Skeletal muscle tissue (tissue), 4 donors: ENCODE results near the gene FBXO7. TPM values are rescaled to one million over a fixed set of nuclear protein-coding genes. Genes with fewer than 3 reads are reported as not detected.

Experiments used
- H3K27ac ChIP-seq: one replicate; pipeline ENCODE4 v1.7.0; 2013; ENCODE audit warnings: mild to moderate bottlenecking, low read depth, low read length, inconsistent platforms
- H3K27me3 ChIP-seq, 3 donors: one replicate each; pipeline ENCODE4 v1.7.0; 2013; ENCODE audit warnings: low read length in 3 of 3; ENCODE audit not compliant: control insufficient read depth in 3 of 3, insufficient read depth in 3 of 3
- H3K36me3 ChIP-seq, 3 donors: one replicate each; pipeline ENCODE4 v1.7.0; 2013; ENCODE audit warnings: low read length in 3 of 3; ENCODE audit not compliant: control insufficient read depth in 3 of 3, insufficient read depth in 3 of 3
- H3K4me1 ChIP-seq, 3 donors: one replicate each; pipeline ENCODE4 v1.7.0; 2013; ENCODE audit warnings: low read length in 3 of 3, mild to moderate bottlenecking in 3 of 3; ENCODE audit not compliant: control insufficient read depth in 3 of 3, insufficient read depth in 3 of 3
- H3K4me3 ChIP-seq, 3 donors: one replicate each; pipeline ENCODE4 v1.7.0; 2013; ENCODE audit warnings: low read length in 3 of 3
- H3K9ac ChIP-seq, 3 donors: one replicate each; pipeline ENCODE4 v1.7.0; 2013; ENCODE audit warnings: low read length in 3 of 3, mild to moderate bottlenecking in 3 of 3, moderate library complexity in 2 of 3, low read depth in 1 of 3
- H3K9me3 ChIP-seq, 3 donors: one replicate each; pipeline ENCODE4 v1.7.0; 2013; ENCODE audit warnings: low read length in 3 of 3; ENCODE audit not compliant: control insufficient read depth in 3 of 3
- total RNA-seq: library from RNA; depleted of rRNA; stranded (reverse); fragments of >200 nt; gene quantifications from one replicate; pipeline ENCODE4 v1.2.3, GENCODE V29; 2014
- donor health status: Osteomylitis.

FBXO7 gene
- total RNA-seq, 1 donor from 2014 or later, result 60.5 TPM

DNA sequence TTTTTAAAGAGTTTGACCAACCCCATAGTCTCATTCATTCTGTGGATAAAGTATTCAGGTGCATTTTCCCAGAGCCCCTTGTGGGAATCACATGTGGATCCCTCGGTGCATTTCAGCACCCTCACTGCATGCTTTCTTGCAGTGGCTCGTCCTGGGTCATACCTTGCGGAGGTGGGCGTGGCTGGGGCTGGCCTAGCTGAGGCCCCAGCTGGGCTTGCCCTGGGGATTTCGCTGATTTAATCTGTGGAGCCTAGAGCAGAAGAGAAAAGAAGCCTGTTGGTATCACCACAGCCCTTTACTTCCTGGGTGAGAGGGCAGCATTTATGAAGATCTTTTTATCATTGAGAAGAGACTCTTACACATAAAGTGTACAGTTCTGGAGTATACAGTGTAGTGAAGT, 53.1 kb downstream of the FBXO7 start:
- Histone ChIP-seq H3K9ac (no peak overlapping the region), H3K4me3 (no peak overlapping the region), H3K9me3 (no peaks in the 10 kb centered on the region), H3K36me3 (no peaks in the 10 kb centered on the region), H3K27ac (no peak overlapping the region), H3K27me3 (peaks cover 0 to 15% (median 4%) of the 10 kb centered on the region in 3 donors), H3K4me1 (peaks cover 22 to 27% (median 26%) of the 10 kb centered on the region in 3 donors)

DNA sequence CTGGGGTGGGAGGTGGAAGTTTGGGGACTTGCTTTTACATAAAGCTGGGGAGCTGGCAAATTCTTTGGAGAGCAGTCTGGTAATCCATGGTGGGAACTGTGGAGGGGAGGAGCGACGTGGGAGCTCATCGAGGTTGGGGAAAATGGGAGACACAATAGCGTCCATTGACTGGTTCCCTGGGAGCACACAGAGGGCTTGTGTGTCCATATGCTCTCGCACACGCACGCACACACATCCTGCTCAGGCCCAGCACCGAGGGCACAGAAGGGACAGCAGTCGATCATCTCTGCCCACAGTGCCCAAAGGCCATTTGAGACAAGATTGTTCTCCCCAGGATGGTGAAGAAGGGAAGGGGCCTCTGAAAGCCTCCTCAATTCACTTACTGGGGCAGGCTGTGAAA, 53.7 kb downstream of the FBXO7 start:
- Histone ChIP-seq H3K36me3 (no peaks in the 10 kb centered on the region), H3K27ac (no peak overlapping the region), H3K4me1 (peaks cover 26 to 32% (median 32%) of the 10 kb centered on the region in 3 donors), H3K9ac (peak overlapping the region in 1 of 3 donors; percentile 7), H3K4me3 (no peak overlapping the region), H3K27me3 (peaks cover 0 to 19% (median 4%) of the 10 kb centered on the region in 3 donors), H3K9me3 (no peaks in the 10 kb centered on the region)

DNA sequence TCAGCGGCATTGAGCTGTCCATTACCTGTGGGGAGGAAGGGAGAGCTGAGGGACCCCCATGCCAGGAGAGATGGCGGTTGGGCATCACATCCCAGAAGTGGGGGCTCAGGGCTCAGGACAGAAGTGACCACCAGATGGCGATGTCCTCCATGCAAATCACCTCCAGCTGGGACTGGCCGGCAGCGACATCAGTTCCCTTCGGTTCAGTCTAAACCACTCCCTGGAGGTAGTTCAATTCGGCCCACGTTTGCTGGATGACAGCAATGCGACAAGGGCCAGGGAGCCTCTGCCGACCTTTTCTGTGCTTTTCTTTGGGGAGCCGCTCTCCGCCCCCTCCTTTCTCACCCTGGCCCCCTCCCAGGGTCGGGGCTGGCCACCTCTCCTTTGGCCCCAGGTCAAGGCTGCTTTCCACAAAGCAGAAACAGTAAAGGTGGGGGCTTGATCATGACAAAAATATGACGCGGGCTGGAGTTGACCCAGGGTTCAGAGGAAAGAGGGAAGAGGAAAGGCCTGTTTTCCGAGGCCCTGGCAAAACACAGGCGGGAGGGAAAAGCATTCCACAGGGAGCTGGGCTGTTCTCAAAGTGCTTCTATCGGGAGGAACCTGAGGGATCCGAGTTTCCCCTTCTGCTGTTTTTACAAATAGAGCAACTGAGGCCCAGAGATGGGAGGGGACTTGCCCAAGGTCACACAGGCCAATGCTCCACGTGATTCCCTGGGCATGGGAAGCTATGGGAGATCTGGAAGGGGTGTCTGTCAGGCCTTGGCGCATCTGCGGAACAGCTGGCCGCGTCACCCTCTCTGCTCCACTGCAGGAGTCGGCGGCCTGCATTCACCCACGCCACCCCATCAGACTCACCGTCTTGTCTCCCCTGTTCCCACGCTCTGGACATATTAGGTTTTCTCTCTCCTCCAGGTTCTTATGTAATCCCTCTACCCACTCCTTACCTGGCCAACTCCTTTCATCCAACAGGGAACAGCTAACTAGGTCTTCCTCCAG, 54.7 kb downstream of the FBXO7 start:
- H3K36me3 ChIP-seq, result no peaks in the 10 kb centered on the region
- H3K27ac ChIP-seq, result peak overlapping the region; percentile 41
- peaks cover 0 to 27% (median 4%) of the 10 kb centered on the region in 3 donors for H3K27me3 ChIP-seq
- H3K9ac ChIP-seq, result peak overlapping the region in 2 of 3 donors; percentile 7 to 45
- peaks cover 35 to 40% (median 37%) of the 10 kb centered on the region in 3 donors for H3K4me1 ChIP-seq
- H3K9me3 ChIP-seq, result no peaks in the 10 kb centered on the region
- peak overlapping the region in 1 of 3 donors; percentile 41 for H3K4me3 ChIP-seq

- H3K27ac ChIP-seq, result peak overlapping the region; percentile 82
- H3K27me3 ChIP-seq, result peaks cover 0 to 41% (median 8%) of the 10 kb centered on the region in 3 donors
- no peaks in the 10 kb centered on the region for H3K9me3 ChIP-seq
- no peaks in the 10 kb centered on the region for H3K36me3 ChIP-seq
- peaks cover 35 to 42% (median 41%) of the 10 kb centered on the region in 3 donors for H3K4me1 ChIP-seq
- H3K4me3 ChIP-seq, result no peak overlapping the region
- H3K9ac ChIP-seq, result peak overlapping the region in 1 of 3 donors; percentile 33
Measured at GRCh38 chr22:32531228-32531627, 56.6 kb downstream of the FBXO7 start.

GRCh38 chr22:32531931-32532819, 57.6 kb downstream of the FBXO7 start:
- Histone ChIP-seq H3K36me3 (no peaks in the 10 kb centered on the region), H3K4me3 (peak overlapping the region in 1 of 3 donors; percentile 35), H3K9me3 (no peaks in the 10 kb centered on the region), H3K9ac (peak overlapping the region in 1 of 3 donors; percentile 62), H3K4me1 (peaks cover 35 to 42% (median 41%) of the 10 kb centered on the region in 3 donors), H3K27me3 (peaks cover 0 to 41% (median 8%) of the 10 kb centered on the region in 3 donors), H3K27ac (peak overlapping the region; percentile 82)

GRCh38 chr22:32532820-32533128, 58.2 kb downstream of the FBXO7 start:
- peaks cover 0 to 41% (median 8%) of the 10 kb centered on the region in 3 donors for H3K27me3 ChIP-seq
- H3K36me3 ChIP-seq, result no peaks in the 10 kb centered on the region
- peaks cover 35 to 42% (median 41%) of the 10 kb centered on the region in 3 donors for H3K4me1 ChIP-seq
- H3K9me3 ChIP-seq, result no peaks in the 10 kb centered on the region
- peak overlapping the region in 1 of 3 donors; percentile 8 for H3K9ac ChIP-seq
- peak overlapping the region; percentile 82 for H3K27ac ChIP-seq
- no peak overlapping the region for H3K4me3 ChIP-seq

GRCh38 chr22:32533265-32534111, 58.9 kb downstream of the FBXO7 start:
- no peaks in the 10 kb centered on the region for H3K36me3 ChIP-seq
- peaks cover 35 to 42% (median 41%) of the 10 kb centered on the region in 3 donors for H3K4me1 ChIP-seq
- no peaks in the 10 kb centered on the region for H3K9me3 ChIP-seq
- no peak overlapping the region for H3K4me3 ChIP-seq
- peaks cover 0 to 41% (median 8%) of the 10 kb centered on the region in 3 donors for H3K27me3 ChIP-seq
- H3K9ac ChIP-seq, result peak overlapping the region in 1 of 3 donors; percentile 50
- H3K27ac ChIP-seq, result peak overlapping the region; percentile 82

DNA sequence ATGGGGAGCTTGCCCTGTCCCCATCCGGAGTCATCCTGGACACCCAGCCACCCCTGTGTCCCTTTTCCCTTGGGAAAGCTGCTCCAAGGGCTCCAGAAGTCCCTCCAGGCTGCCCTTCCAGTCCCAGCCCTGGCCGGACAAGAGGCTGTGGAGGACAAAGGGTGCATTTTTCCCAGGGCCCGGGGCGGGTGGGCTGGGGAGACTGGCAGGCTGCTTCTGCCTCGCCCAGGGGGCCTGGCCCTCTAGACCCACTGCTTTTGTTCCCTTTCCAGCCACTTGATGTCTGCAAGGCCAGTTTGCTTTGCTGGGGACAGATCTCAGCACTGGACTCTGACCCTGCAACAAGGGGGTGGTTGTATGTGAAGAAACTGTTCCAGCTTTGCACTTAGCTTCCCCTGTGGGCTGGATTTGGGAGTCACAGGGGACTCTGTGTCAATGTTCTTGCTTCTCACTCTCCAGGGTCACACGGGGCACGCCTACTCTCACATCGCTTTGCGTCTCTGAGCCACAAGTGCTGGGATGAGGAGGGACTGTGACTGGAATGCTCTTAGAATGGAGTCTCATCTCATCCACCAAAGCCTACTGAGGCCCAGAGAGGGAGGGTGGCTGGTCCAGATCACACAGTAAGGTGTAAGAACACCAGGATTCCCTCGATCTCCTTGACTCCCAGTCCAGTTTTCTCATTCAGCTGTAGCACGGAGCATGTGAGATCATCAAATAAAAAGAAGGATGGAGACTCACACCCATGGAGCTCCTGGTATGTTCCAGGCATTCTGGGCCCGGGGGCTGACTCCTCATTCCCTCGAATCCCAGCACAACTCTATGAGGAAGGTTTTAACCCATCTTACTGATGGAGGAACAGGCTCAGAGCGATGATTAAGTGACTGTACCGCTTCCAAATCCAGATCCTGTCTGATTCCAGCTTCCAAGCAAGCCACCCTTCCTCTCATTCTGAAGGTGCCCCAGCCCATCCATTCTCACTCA, 59.9 kb downstream of the FBXO7 start:
- H3K4me3 ChIP-seq, result no peak overlapping the region
- peaks cover 0 to 40% (median 8%) of the 10 kb centered on the region in 3 donors for H3K27me3 ChIP-seq
- no peaks in the 10 kb centered on the region for H3K36me3 ChIP-seq
- H3K27ac ChIP-seq, result peak overlapping the region; percentile 82
- H3K9ac ChIP-seq, result no peak overlapping the region
- peaks cover 33 to 37% (median 35%) of the 10 kb centered on the region in 3 donors for H3K4me1 ChIP-seq
- H3K9me3 ChIP-seq, result no peaks in the 10 kb centered on the region
